ENCODE data around the gene LRRC52.

DNA sequence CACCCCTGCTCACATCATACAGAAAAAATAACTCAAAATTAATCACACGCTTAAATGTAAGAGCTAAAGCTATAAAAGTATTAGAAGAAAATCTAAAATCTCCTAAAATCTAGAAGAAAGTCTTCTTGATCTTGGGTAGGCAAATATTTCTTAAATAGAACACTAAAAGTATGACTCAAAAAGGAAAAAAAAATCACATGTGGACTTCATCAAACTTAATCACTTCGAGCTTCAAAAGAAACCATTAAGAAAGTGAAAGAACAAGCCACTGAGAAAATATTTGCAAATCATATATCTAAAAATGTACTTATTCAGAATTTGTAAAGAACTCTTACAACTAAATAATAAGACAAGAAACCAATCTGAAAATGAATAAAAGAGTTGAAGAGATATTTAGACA lies 32.7 kb downstream of the LRRC52 start:
- TF ChIP-seq, protein P1, sequence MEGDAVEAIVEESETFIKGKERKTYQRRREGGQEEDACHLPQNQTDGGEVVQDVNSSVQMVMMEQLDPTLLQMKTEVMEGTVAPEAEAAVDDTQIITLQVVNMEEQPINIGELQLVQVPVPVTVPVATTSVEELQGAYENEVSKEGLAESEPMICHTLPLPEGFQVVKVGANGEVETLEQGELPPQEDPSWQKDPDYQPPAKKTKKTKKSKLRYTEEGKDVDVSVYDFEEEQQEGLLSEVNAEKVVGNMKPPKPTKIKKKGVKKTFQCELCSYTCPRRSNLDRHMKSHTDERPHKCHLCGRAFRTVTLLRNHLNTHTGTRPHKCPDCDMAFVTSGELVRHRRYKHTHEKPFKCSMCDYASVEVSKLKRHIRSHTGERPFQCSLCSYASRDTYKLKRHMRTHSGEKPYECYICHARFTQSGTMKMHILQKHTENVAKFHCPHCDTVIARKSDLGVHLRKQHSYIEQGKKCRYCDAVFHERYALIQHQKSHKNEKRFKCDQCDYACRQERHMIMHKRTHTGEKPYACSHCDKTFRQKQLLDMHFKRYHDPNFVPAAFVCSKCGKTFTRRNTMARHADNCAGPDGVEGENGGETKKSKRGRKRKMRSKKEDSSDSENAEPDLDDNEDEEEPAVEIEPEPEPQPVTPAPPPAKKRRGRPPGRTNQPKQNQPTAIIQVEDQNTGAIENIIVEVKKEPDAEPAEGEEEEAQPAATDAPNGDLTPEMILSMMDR (IDR thresholded peaks at IDR 0.05; ENCODE audit: low read depth, low read length), result no peak
- TF ChIP-seq POLR2A (IDR thresholded peaks at IDR 0.05; ENCODE audit: extremely low read depth, insufficient read length), result no peak

Data from NB4 (cell line).